Aorta (tissue), 5 donors: ENCODE data around the gene WIPF2. TPM values are rescaled to one million over a fixed set of nuclear protein-coding genes. Genes with fewer than 3 reads are reported as not detected.
"Not testable (repeated sequence)": the region's sequence is repeated elsewhere in the genome, so short reads cannot be mapped to it uniquely, and the experiment has no call there.

Experiments used
- ATAC-seq: fragments of 200-7000 bp; cut with Tn5 transposase; one replicate; pipeline ENCODE4 v1.9.1; 2022; ENCODE audit warnings: moderate library complexity; ENCODE audit not compliant: low FRiP score
- DNase-seq, 2 donors: peaks; one replicate each; pipeline ENCODE4 v3.0.0-alpha.2; 2020
- H3K27ac ChIP-seq, 2 donors: one replicate each; pipeline ENCODE4 v1.5.1; 2013; ENCODE audit warnings: low read length in 2 of 2, mild to moderate bottlenecking in 2 of 2, moderate library complexity in 2 of 2, control low read depth in 1 of 2, inconsistent platforms in 1 of 2, low read depth in 1 of 2
- H3K27me3 ChIP-seq, 2 donors: one replicate each; pipeline ENCODE4 v1.6.1; 2013; ENCODE audit warnings: control low read depth in 1 of 2, low read length in 1 of 2, mild to moderate bottlenecking in 1 of 2, moderate library complexity in 1 of 2; ENCODE audit not compliant: insufficient read depth in 2 of 2, control insufficient read depth in 1 of 2
- H3K36me3 ChIP-seq, 2 donors: one replicate each; pipeline ENCODE4 v1.6.1; 2013; ENCODE audit warnings: control low read depth in 1 of 2, low read length in 1 of 2, mild to moderate bottlenecking in 1 of 2; ENCODE audit not compliant: insufficient read depth in 2 of 2, control insufficient read depth in 1 of 2
- H3K4me1 ChIP-seq, 2 donors: one replicate each; pipeline ENCODE4 v1.6.1; 2013; ENCODE audit warnings: low read length in 2 of 2, control low read depth in 1 of 2, mild to moderate bottlenecking in 1 of 2, moderate library complexity in 1 of 2; ENCODE audit not compliant: insufficient read depth in 2 of 2, control insufficient read depth in 1 of 2
- H3K4me3 ChIP-seq, 2 donors: one replicate each; pipeline ENCODE4 v1.5.1; 2013; ENCODE audit warnings: low read length in 2 of 2, control low read depth in 1 of 2, mild to moderate bottlenecking in 1 of 2
- H3K9me3 ChIP-seq: one replicate; pipeline ENCODE4 v1.6.1; 2013; ENCODE audit warnings: mild to moderate bottlenecking, low read length; ENCODE audit not compliant: control insufficient read depth
- WGBS, 2 donors: extraction: QIAGEN DNeasy Blood & Tissue Kit; methylation state at CpG; one replicate each; pipeline ENCODE4 v1.1.7; 2013; 5-methylcytosine and 5-hydroxymethylcytosine counted together
- intact Hi-C, 2 donors: fragments of 100-400 bp; cut with DNase I; formaldehyde crosslinking; loops; one replicate each; pipeline versions ENCODE4 v1.14.2 to v1.15.0; 2022
- polyA plus RNA-seq, 2 donors: library from polyadenylated mRNA; stranded (reverse); fragments of 200-250 nt; gene quantifications; one replicate each; pipeline ENCODE4 v1.2.3, GENCODE V29; 2013
- total RNA-seq, 2 donors: library from RNA; stranded (reverse); fragmentation: NEBNext Ultra II Directional; extraction: Animal tissue kit (Norgen Biotek cat#: 25700); gene quantifications; one replicate each; pipeline ENCODE4 v1.2.1, GENCODE V29; 2021
- donor health status: healthy with polysubstance abuse.
- donor health status: Bipolar disorder and iron deficiency.
- donor health status: DM: no; HTN: no; CAD: no.
- donor health status: DM: no; HTN: no; CAD: no.
- donor health status: DM: yes; HTN: yes; CAD: no.

Gene WIPF2
- total and polyA plus RNA-seq, 4 donors: 6.3 to 28.6 (median 18.4) TPM

- 93 to 95% methylated on average over 8 of the region's 8 CpGs for whole genome bisulfite sequencing, 2 donors
- H3K36me3 ChIP-seq, ATAC-seq, H3K27me3 ChIP-seq, H3K4me1 ChIP-seq, H3K9me3 ChIP-seq, H3K4me3 ChIP-seq, H3K27ac ChIP-seq: not testable (repeated sequence)
- peak in 1 of 2 donors; percentile 9 for DNase-seq
- intact Hi-C loops: loop anchor here in 1 of 2 donors (10.0 kb wide), 1 partner anchor 149 kb away; no protein-coding TSS in a partner anchor
These were observed 12.9 kb upstream of the WIPF2 start for GRCh38 chr17:40206193-40206592.

- Histone ChIP-seq H3K36me3 (no peaks in the 10 kb centered on the region), H3K9me3 (no peaks in the 10 kb centered on the region), H3K4me3 (no peak overlapping the region), H3K27me3 (no peaks in the 10 kb centered on the region), H3K27ac (no peak overlapping the region), H3K4me1 (no peaks in the 10 kb centered on the region)
- 64 to 65% methylated on average over 2 of the region's 2 CpGs for WGBS, 2 donors
- ATAC-seq: no peak
- intact Hi-C loops: loop anchor here in 1 of 2 donors (10.0 kb wide), 1 partner anchor 145 kb away; no protein-coding TSS in a partner anchor
- no peak for DNase-seq
These were observed 9.6 kb upstream of the WIPF2 start for GRCh38 chr17:40209404-40210093.

GRCh38 chr17:40213914-40214313 is 5.2 kb upstream of the WIPF2 start:
- WGBS, 2 donors: 75 to 77% methylated on average over 6 of the region's 6 CpGs
- DNase-seq, H3K27ac ChIP-seq, H3K36me3 ChIP-seq, H3K27me3 ChIP-seq, H3K9me3 ChIP-seq, ATAC-seq, H3K4me3 ChIP-seq, intact Hi-C loops, H3K4me1 ChIP-seq: not testable (repeated sequence)

GRCh38 chr17:40218006-40218739 is 931 bp upstream of the WIPF2 start:
- Histone ChIP-seq H3K27ac (peak overlapping the region in 1 of 2 donors; percentile 39), H3K9me3 (no peaks in the 10 kb centered on the region), H3K4me3 (no peak overlapping the region), H3K36me3 (no peaks in the 10 kb centered on the region), H3K4me1 (peaks cover 0 to 3% of the 10 kb centered on the region in 2 donors), H3K27me3 (no peaks in the 10 kb centered on the region)
- WGBS, 2 donors: 77 to 85% methylated on average over 7 of the region's 7 CpGs
- DNase-seq (peak in 1 of 2 donors; percentile 3), ATAC-seq (no peak)
- intact Hi-C loops: no loop called here

- Histone ChIP-seq H3K9me3 (no peaks in the 10 kb centered on the region), H3K4me1 (peaks cover 0 to 8% of the 10 kb centered on the region in 2 donors), H3K27ac (peak overlapping the region in 1 of 2 donors; percentile 45), H3K4me3 (peak overlapping the region; percentile 45 to 91), H3K36me3 (no peaks in the 10 kb centered on the region), H3K27me3 (no peaks in the 10 kb centered on the region)
- 1% methylated on average over 24 of the region's 24 CpGs for WGBS, 2 donors
- ATAC-seq: no peak
- DNase-seq: no peak
- intact Hi-C loops: no loop called here
These were observed 662 bp downstream of the WIPF2 start for GRCh38 chr17:40219594-40220338.

DNA sequence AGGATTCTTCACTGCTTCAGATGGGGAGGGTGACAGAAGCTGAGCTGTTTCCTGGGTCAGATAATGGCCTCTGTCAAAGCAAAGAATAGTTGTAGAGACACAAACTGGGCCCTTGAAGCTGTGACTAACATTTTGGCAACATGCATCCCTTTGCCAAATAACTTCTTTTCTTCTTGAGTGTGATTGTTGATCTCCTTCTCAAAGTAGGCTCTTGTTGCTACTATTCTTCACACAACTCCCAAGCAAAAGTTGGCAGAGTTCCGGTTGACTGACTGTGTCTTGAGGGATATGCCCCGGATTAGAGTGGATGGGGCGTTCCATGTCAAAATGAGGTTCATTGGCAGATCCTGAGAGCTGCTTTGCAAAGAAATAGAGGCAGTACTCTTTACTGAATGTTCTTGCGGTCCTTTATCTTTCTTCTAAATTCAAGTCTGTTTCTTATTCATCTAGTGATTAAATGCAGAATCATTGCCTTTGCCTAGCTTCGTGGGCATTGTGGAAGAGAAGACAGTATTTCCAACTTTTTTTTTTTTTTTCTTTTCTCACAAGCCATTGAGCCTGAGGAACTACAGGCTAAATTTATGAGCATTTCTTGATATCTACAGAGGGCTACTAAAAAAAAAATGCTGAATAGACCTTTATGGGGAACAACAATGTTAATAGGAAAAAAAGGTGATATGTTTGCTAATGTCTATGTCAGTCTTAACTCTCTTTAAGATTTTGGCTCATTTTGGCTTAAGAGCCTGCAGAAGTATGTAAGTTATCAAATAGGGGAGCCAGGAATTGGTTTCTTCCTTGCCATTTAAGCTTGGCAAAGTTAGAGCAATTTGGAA is 5.8 kb downstream of the WIPF2 start:
- no peak overlapping the region for H3K4me3 ChIP-seq
- WGBS, 2 donors: 28 to 30% methylated on average over 5 of the region's 5 CpGs
- intact Hi-C loops: no loop called here
- no peaks in the 10 kb centered on the region for H3K36me3 ChIP-seq
- no peaks in the 10 kb centered on the region for H3K27me3 ChIP-seq
- ATAC-seq: peak; percentile 36
- H3K4me1 ChIP-seq: peaks cover 0 to 8% of the 10 kb centered on the region in 2 donors
- H3K27ac ChIP-seq: no peak overlapping the region
- H3K9me3 ChIP-seq: no peaks in the 10 kb centered on the region
- DNase-seq: peak; percentile 17 to 55

- H3K4me1 ChIP-seq, H3K9me3 ChIP-seq, intact Hi-C loops: not testable (repeated sequence)
These were observed 10.0 kb downstream of the WIPF2 start for GRCh38 chr17:40229146-40229545.

DNA sequence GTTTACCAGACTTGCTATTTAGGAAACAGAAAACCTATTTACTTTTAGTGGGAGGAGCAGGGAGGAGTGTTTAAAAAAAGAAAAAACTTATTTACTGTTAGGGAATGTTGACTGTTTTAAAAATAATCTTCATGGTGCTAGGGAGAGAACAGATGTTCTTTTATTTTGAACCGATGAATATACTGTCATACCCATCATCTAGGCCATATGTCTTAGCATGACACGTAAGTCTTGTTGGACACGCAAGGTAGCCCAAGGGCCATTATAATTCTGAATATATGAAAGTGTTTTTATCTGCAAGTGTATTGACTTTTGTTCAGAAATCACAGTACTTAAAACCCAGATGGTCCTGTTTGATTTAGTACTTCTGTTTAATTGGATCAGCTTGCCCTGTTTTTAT is 11.6 kb downstream of the WIPF2 start:
- no peaks in the 10 kb centered on the region for H3K36me3 ChIP-seq
- no peak overlapping the region for H3K4me3 ChIP-seq
- no peak for ATAC-seq
- no peak for DNase-seq
- H3K27ac ChIP-seq: no peak overlapping the region
- WGBS, 2 donors: 77 to 90% methylated on average over 3 of the region's 3 CpGs
- H3K27me3 ChIP-seq: no peaks in the 10 kb centered on the region
- intact Hi-C loops: no loop called here
- no peaks in the 10 kb centered on the region for H3K9me3 ChIP-seq
- H3K4me1 ChIP-seq: no peaks in the 10 kb centered on the region

More at GRCh38 chr17:40229146-40229545, 10.0 kb downstream of the WIPF2 start:
- ATAC-seq, DNase-seq, H3K27ac ChIP-seq, H3K27me3 ChIP-seq, H3K36me3 ChIP-seq, H3K4me3 ChIP-seq: not testable (repeated sequence)
- 95 to 96% methylated on average over 14 of the region's 14 CpGs for WGBS, 2 donors
